Activated CD4-positive, alpha-beta T cell treated with anti-CD3 and anti-CD28 coated beads for 24 hours (primary cell): Measurements from ENCODE around the gene ITGB5.

ENCODE experiments used
- DNase-seq, 2 donors: peaks; one replicate each; pipeline ENCODE4 v3.0.0-alpha.2; 2020; ENCODE audit warnings: low read depth in 2 of 2

ITGB5 gene

GRCh38 chr3:124867511-124867910, 19.7 kb downstream of the ITGB5 start:
- no peak for DNase-seq

DNA sequence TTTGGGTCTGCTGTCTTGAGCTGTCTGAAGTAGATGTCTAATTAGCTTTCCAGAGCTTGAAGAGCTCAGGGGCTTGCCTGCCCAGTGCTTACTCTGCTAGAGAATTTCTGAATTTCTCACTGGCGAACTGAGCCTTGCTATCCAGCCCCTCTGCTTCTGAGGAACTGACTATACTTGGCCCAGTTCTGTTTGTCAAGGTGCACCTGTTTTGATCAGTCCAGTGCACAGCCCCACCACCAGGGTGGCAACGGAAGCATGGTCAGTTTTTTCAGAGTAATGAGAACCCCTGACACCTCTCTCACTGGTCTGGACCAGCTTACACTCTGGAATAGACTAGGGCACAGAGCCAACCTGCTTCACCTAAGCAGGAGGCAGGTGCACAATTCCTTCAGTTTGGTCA, 25.2 kb downstream of the ITGB5 start:
- no peak for DNase-seq

DNA sequence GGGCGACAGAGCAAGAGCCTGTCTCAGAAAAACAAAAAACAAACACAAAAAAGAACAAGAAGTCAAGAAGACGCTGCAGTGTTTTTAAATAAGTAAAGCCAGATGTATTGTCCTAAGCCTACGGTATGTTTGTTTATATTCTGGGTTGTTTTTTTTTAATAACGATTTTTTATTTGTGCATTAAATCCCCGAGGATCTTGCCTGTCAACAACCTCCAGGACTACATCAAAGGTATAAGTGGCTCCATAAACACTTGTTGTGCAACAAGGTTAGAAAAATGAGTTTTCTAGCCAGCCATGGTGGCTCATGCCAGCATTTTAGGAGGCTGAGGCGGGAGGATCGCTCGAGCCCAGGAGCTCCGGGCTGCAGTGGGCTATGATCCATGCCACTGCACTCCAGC, 26.1 kb downstream of the ITGB5 start:
- DNase-seq = no peak

- DNase-seq = no peak
Observed at GRCh38 chr3:124860599-124860998, 26.6 kb downstream of the ITGB5 start.

DNA sequence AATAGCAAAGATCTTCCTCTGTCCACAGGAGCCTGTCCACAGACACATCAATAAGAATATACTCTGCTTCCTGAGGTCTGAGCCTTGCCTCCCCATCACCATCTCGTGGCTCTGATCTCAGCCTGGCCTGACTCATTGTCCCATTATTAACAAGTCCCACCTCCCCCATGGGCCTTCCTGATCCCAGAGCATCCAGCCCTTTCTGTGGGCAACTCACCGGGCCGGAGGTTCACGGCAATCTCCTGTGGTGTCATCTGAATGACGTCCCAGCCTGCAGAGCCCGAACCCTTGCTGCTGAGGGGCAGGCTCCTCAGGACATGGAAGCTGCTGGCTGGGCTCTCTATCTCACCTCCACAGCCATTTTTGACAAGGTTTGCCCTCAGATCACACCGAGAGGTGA, 28.1 kb downstream of the ITGB5 start:
- DNase-seq = no peak

- no peak for DNase-seq
Observed at GRCh38 chr3:124858275-124858674, 28.9 kb downstream of the ITGB5 start.

- no peak for DNase-seq
Observed at GRCh38 chr3:124856677-124857076, 30.5 kb downstream of the ITGB5 start.

GRCh38 chr3:124854009-124854408, 33.2 kb downstream of the ITGB5 start:
- DNase-seq = no peak

DNA sequence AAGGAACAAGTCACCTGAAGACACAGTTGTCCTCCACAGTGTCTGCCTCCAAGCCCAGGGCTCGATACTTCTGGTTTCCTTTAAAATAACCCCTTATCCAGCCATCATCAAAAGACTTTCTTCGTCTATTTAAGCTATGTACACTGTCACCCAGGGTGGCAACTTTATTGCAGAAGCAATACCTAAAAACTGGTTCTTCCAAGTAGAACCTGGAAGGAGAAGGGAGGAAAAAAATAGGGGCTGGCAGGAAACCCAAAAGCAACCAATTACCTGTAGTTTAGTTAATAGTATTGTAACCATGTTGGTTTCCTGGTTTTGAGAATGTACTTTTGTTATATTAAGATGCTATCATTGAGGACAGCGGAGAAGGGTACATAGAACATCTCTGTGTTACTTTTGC, 33.7 kb downstream of the ITGB5 start:
- DNase-seq = no peak

DNA sequence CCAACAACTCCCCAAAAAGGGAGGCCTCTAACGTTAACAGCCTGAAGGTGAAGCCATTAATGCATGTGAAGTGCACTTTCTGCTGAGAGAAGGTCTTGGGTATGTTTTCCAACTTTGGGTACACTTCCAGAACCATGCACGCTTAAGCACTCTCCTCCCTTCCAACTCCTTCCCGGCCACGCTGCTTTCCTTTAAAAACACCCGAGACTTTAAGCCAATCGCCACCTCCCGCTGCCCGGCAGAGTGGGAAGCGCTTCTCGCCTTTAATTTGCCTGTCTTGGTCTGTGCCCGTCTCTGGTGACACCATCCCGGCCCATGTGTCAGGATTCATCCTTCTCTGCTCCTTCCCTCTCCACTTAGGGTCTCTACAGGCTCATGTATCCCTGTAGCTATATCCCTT, 35.3 kb downstream of the ITGB5 start:
- no peak for DNase-seq

- no peak for DNase-seq
Observed at GRCh38 chr3:124851136-124851535, 36.0 kb downstream of the ITGB5 start.

DNA sequence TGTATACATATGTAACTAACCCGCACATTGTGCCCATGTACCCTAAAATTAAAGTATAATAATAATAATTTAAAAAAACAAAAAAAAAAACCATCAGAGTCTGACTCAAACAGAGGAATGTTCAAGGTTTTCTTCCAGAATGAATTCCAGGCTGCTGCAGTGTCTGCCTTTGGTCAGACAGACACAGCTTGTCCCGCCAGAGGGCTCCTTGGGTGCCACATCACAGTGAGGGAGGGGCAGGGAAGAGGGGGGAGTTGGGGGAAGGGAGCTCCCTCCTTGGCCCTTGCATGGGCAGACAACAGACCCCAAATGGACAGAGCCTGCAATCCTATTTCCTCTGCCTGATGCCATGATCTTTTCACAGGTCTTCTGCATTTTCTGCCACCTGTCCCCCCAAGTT, 36.5 kb downstream of the ITGB5 start:
- no peak for DNase-seq

DNA sequence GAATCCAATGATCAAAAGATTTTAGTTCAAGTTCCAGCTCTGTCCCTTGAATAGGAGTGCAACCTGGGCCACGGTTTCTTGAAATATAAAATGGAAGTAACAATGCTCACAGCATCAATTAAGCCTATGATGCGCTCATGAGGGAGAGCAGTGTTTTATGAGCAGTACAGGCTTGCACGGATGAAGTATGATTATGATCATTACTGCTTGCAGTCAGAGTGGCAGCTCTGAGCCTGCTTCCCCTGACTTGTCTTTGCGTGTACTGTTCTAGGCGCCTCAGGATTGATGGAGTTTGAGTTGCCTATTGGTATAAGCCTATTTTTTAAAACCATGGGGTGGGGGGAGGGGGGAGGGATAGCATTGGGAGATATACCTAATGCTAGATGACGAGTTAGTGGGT, 37.0 kb downstream of the ITGB5 start:
- no peak for DNase-seq

- no peak for DNase-seq
Observed at GRCh38 chr3:124848300-124848699, 38.9 kb downstream of the ITGB5 start.

- no peak for DNase-seq
Observed at GRCh38 chr3:124847863-124848262, 39.3 kb downstream of the ITGB5 start.

DNA sequence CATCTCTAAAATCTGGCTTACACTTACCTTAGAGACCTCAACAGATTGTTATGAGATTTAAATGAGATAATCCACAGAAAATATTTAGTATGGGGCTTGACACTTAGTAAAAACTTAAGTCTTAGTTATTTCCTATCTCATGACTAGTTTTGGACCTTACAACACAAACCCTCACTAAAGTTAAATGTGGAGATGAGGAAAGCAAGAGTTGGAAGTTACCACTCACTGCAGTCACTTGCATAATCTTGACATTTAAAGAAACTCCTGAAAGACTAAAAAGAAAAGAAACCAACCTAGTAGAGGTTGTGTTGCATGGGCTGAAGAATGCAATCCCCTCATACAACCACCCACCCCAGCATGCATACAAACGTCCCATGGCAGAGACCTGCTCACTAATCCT, 40.1 kb downstream of the ITGB5 start:
- no peak for DNase-seq

GRCh38 chr3:124846189-124846588, 41.0 kb downstream of the ITGB5 start:
- no peak for DNase-seq

DNA sequence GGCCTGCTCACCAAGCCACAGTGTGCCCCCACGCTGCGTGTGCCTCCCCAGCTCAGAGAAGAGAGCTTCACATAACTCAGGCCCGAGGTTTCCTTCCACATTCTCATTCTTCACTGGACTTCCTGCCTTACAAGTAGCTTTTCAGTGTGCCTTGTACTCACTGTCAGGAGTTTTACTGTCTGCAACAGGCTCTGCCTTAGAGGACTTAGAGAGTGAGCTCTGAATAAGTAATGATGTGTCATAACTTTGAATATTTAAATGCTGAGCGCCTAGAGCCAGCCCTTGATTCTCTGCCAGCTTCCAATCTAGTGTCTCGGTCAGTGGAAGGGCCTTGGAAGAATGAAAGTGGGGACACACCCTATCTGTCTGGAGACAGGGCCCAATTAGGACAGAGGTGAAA, 41.8 kb downstream of the ITGB5 start:
- DNase-seq = no peak

GRCh38 chr3:124843506-124844177, 43.5 kb downstream of the ITGB5 start:
- no peak for DNase-seq

GRCh38 chr3:124843047-124843446, 44.1 kb downstream of the ITGB5 start:
- no peak for DNase-seq

- DNase-seq = no peak
Observed at GRCh38 chr3:124841517-124841916, 45.6 kb downstream of the ITGB5 start.

GRCh38 chr3:124840331-124840730, 46.8 kb downstream of the ITGB5 start:
- no peak for DNase-seq

DNA sequence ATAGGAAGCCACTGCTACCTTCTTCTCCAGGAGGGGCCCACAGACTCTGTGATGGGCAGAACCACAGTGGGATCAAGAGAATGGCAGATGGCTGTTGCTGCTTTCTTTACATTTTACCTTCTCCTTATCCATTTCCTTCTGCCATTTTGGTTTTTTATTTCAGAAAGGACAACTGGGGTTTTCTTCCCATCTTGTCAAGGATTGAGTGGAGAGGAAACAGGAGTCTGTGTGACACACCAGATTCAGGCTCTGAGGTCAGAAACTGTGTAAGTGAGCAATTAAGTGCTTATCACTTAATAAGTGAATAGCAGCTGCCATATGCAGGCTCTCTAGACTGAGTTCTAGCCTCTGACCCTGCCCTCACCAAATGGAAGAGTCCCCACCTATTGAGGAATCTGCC, 47.3 kb downstream of the ITGB5 start:
- no peak for DNase-seq

DNA sequence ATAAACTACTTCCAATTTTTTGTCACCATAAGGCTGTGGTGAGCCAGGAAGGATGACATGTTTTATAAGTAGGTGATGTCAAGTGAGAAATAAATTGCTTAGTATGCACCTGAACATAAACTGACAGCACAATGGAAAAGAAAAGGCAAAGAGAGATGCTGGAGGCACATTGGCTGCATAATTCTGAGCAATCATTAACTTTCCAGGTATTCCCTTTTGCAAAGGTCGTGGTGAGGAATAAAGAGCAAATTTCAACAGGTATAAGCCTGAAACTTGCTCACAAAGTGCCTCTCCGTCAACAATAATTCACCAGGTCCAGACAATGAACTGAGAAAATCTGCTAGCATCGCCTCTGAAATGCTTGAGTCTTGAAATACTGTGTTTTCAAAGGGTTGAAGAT, 48.2 kb downstream of the ITGB5 start:
- DNase-seq = no peak
